H1 (cell line): ENCODE measurements around the gene EMX1. TPM values are rescaled to one million over a fixed set of nuclear protein-coding genes. Genes with fewer than 3 reads are reported as not detected.
A peak's percentile ranks its signal among the peaks of the same experiment; 100 is the strongest.

Experiments used
- CTCF ChIA-PET: fragments of 300-600 bp; sonication (Branson Sonifier 250); formaldehyde crosslinking; loops from one replicate; lab custom pipeline; 2021; ENCODE audit not compliant: partially characterized antibody; lab: Charles Lee
- POLR2A ChIA-PET: fragments of 300-600 bp; sonication (Branson Sonifier 250); formaldehyde crosslinking; loops from one replicate; lab custom pipeline; 2021; ENCODE audit warnings: inconsistent platforms; ENCODE audit not compliant: partially characterized antibody; lab: Charles Lee
- DNase-seq, 2 experiments: peaks; one replicate each; pipeline versions ENCODE4 v3.0.0 to v3.0.0-alpha.2; 2010 to 2022; ENCODE audit warnings: low spot score in 2 of 2, low read depth in 1 of 2, mixed read lengths in 1 of 2
- FAIRE-seq: peaks from 2 replicates; lab custom pipeline; 2011; peaks lifted over from hg19 to GRCh38; lab: Jason Lieb, UNC
- H2AFZ ChIP-seq: 2 replicates; pipeline ENCODE4 v1.8.1; 2012; ENCODE audit warnings: low read length, inconsistent platforms
- H2AK5ac ChIP-seq: 2 replicates; pipeline ENCODE4 v1.6.1; 2013; ENCODE audit warnings: low read depth, low read length
- H2BK120ac ChIP-seq: replicated peaks from 2 replicates; pipeline ENCODE3; 2013; ENCODE audit warnings: low read depth, low read length, inconsistent platforms
- H2BK12ac ChIP-seq: 2 replicates; pipeline ENCODE4 v1.6.1; 2013; ENCODE audit warnings: low read depth, low read length
- H2BK15ac ChIP-seq: 2 replicates; pipeline ENCODE4 v1.6.1; 2013; ENCODE audit warnings: low read length
- H2BK20ac ChIP-seq: 2 replicates; pipeline ENCODE4 v1.6.1; 2013; ENCODE audit warnings: low read length
- H2BK5ac ChIP-seq: 2 replicates; pipeline ENCODE4 v1.6.1; 2013; ENCODE audit warnings: low read depth, low read length
- H3K14ac ChIP-seq: 2 replicates; pipeline ENCODE4 v1.6.1; 2013; ENCODE audit warnings: inconsistent platforms; ENCODE audit not compliant: insufficient read length
- H3K18ac ChIP-seq: 2 replicates; pipeline ENCODE4 v1.6.1; 2013; ENCODE audit warnings: low read length; ENCODE audit errors: extremely low read depth
- H3K23ac ChIP-seq: 2 replicates; pipeline ENCODE4 v1.6.1; 2013; ENCODE audit warnings: inconsistent platforms; ENCODE audit not compliant: insufficient read length
- H3K23me2 ChIP-seq: 2 replicates; pipeline ENCODE4 v1.6.1; 2013; ENCODE audit warnings: low read depth, low read length
- H3K27ac ChIP-seq: 2 replicates; pipeline ENCODE4 v1.6.1; 2011; ENCODE audit warnings: low read depth, low read length, inconsistent platforms
- H3K27me3 ChIP-seq, 4 experiments: replicated peaks in 1 of 4; 1 replicate in 1 of 4; 2 replicates in 3 of 4; pipeline versions ENCODE4 v1.6.1 to v1.8.1; 2011 to 2013; ENCODE audit warnings: low read length in 3 of 4, mild to moderate bottlenecking in 3 of 4, inconsistent platforms in 2 of 4, mixed read lengths in 2 of 4, moderate library complexity in 1 of 4; ENCODE audit not compliant: control insufficient read depth in 3 of 4, insufficient read depth in 3 of 4; ENCODE audit errors: extremely low read depth in 1 of 4
- H3K36me3 ChIP-seq, 4 experiments: 2 replicates each; pipeline versions ENCODE4 v1.6.1 to v1.8.1; 2011 to 2013; ENCODE audit warnings: mild to moderate bottlenecking in 4 of 4, low read length in 3 of 4, moderate library complexity in 2 of 4, control low read depth in 1 of 4, inconsistent platforms in 1 of 4; ENCODE audit not compliant: insufficient read depth in 4 of 4, control insufficient read depth in 2 of 4
- H3K4ac ChIP-seq: replicated peaks from 2 replicates; pipeline ENCODE3; 2013; ENCODE audit warnings: low read length, low read depth, mixed read lengths, inconsistent platforms; ENCODE audit not compliant: insufficient read length
- H3K4me1 ChIP-seq, 4 experiments: replicated peaks in 1 of 4; 1 replicate in 1 of 4; 2 replicates in 3 of 4; pipeline versions ENCODE4 v1.6.1 to v1.8.1; 2011 to 2013; ENCODE audit warnings: low read length in 3 of 4, inconsistent platforms in 2 of 4, mixed read lengths in 1 of 4; ENCODE audit not compliant: insufficient read depth in 4 of 4, control insufficient read depth in 3 of 4
- H3K4me2 ChIP-seq, 2 experiments: 2 replicates each; pipeline versions ENCODE4 v1.6.1 to v1.8.1; 2011 to 2013; ENCODE audit warnings: low read depth in 2 of 2, low read length in 2 of 2, control low read depth in 1 of 2, inconsistent platforms in 1 of 2, mild to moderate bottlenecking in 1 of 2; ENCODE audit not compliant: insufficient read depth in 1 of 2
- H3K4me3 ChIP-seq, 4 experiments: fragments of 200-600, 300-600 bp in 1 of 4; sonication (generic), shearing (Covaris generic), sonication (Bioruptor Twin) in 1 of 4; 2 replicates each; pipeline versions ENCODE4 v1.5.1 to v1.8.1; 2011 to 2016; ENCODE audit warnings: low read length in 4 of 4, low read depth in 3 of 4, control low read depth in 2 of 4, inconsistent platforms in 2 of 4, mild to moderate bottlenecking in 2 of 4, mixed read lengths in 1 of 4, moderate library complexity in 1 of 4; ENCODE audit not compliant: insufficient read depth in 2 of 4; ENCODE audit errors: extremely low read depth in 1 of 4
- H3K56ac ChIP-seq: replicated peaks from 2 replicates; pipeline ENCODE3; 2013; ENCODE audit warnings: low read depth, mild to moderate bottlenecking, mixed read lengths, low read length, inconsistent platforms; ENCODE audit not compliant: insufficient read length
- H3K79me1 ChIP-seq: 2 replicates; pipeline ENCODE4 v1.6.1; 2013; ENCODE audit warnings: low read depth, low read length, control low read depth
- H3K79me2 ChIP-seq, 2 experiments: 2 replicates each; pipeline versions ENCODE4 v1.6.1 to v1.8.1; 2012 to 2013; ENCODE audit warnings: low read length in 2 of 2, mild to moderate bottlenecking in 2 of 2, inconsistent platforms in 1 of 2; ENCODE audit not compliant: insufficient read depth in 2 of 2, control insufficient read depth in 1 of 2
- H3K9ac ChIP-seq, 4 experiments: replicated peaks in 1 of 4; 1 replicate in 1 of 4; 2 replicates in 3 of 4; pipeline versions ENCODE4 v1.6.1 to v1.8.1; 2011 to 2013; ENCODE audit warnings: low read depth in 3 of 4, low read length in 3 of 4, control low read depth in 2 of 4, mild to moderate bottlenecking in 2 of 4, moderate library complexity in 2 of 4, inconsistent platforms in 1 of 4; ENCODE audit errors: extremely low read depth in 1 of 4
- H3K9me3 ChIP-seq, 2 experiments: 2 replicates each; pipeline versions ENCODE4 v1.6.1 to v1.8.1; 2012 to 2013; ENCODE audit warnings: mild to moderate bottlenecking in 2 of 2, moderate library complexity in 2 of 2, control low read depth in 1 of 2, inconsistent platforms in 1 of 2, low read depth in 1 of 2, low read length in 1 of 2, mixed read lengths in 1 of 2; ENCODE audit not compliant: insufficient read depth in 2 of 2
- H4K20me1 ChIP-seq, 2 experiments: replicated peaks in 1 of 2; 2 replicates each; pipeline versions ENCODE3 to v1.8.1; 2011 to 2013; ENCODE audit warnings: inconsistent platforms in 2 of 2, low read length in 2 of 2, mild to moderate bottlenecking in 1 of 2; ENCODE audit not compliant: insufficient read depth in 2 of 2, control insufficient read depth in 1 of 2
- H4K5ac ChIP-seq: 2 replicates; pipeline ENCODE4 v1.6.1; 2013; ENCODE audit warnings: low read length, low read depth, mixed read lengths, inconsistent platforms; ENCODE audit not compliant: insufficient read length
- H4K8ac ChIP-seq: 2 replicates; pipeline ENCODE4 v1.8.0; 2013; ENCODE audit warnings: mild to moderate bottlenecking, moderate library complexity, low read length, inconsistent platforms; ENCODE audit not compliant: insufficient read depth; ENCODE audit errors: extremely low read depth
- H4K91ac ChIP-seq: replicated peaks from 2 replicates; pipeline ENCODE3; 2013; ENCODE audit warnings: low read length, mixed read lengths, inconsistent platforms; ENCODE audit not compliant: insufficient read length
- EZH2 ChIP-seq: fragments of 200-600 bp; sonication (generic); IDR thresholded peaks from 2 replicates; pipeline ENCODE4 v1.7.1; 2012; ENCODE audit warnings: low read depth, mild to moderate bottlenecking, moderate library complexity, low read length, inconsistent platforms; ENCODE audit not compliant: severe bottlenecking
- KDM4A ChIP-seq: IDR thresholded peaks from one replicate; pipeline ENCODE4 v1.7.1; 2012; ENCODE audit warnings: low read depth, mild to moderate bottlenecking, moderate library complexity, low read length, inconsistent platforms; ENCODE audit not compliant: severe bottlenecking
- POU5F1 ChIP-seq: IDR thresholded peaks from 2 replicates; pipeline ENCODE4 v1.6.1; 2011; ENCODE audit warnings: low read depth, mild to moderate bottlenecking, low read length, moderate library complexity
- SUZ12 ChIP-seq: fragments of 200-600 bp; sonication (generic); IDR thresholded peaks from 2 replicates; pipeline ENCODE4 v1.6.1; 2012; ENCODE audit warnings: mild to moderate bottlenecking, inconsistent platforms, low read length, moderate library complexity, mixed read lengths
- WGBS, 2 experiments: shearing (Covaris generic) in 1 of 2; methylation state at CpG; one replicate each; pipeline versions ENCODE4 v1.1.6 to v1.1.7; 2013 to 2015; ENCODE audit warnings: low lambda C conversion rate in 2 of 2, mixed read lengths in 2 of 2, inconsistent platforms in 1 of 2, low coverage in 1 of 2, missing lambda C conversion rate in 1 of 2; ENCODE audit not compliant: insufficient replicate concordance in 2 of 2, insufficient coverage in 1 of 2, insufficient read length in 1 of 2; ENCODE audit errors: extremely low coverage in 1 of 2, missing lambda C conversion rate in 1 of 2; 5-methylcytosine and 5-hydroxymethylcytosine counted together
- polyA plus RNA-seq, 7 experiments: library from polyadenylated mRNA; depleted of rRNA in 3 of 7; stranded (reverse) in 5 of 7; unstranded in 2 of 7; fragments of >200 nt in 5 of 7; fragments of 200-250 nt in 2 of 7; gene quantifications; 1 replicate in 5 of 7; 2 replicates in 1 of 7; 4 replicates in 1 of 7; pipeline versions ENCODE4 v1.2.1 to v1.2.3, GENCODE V29; 2011 to 2013; ENCODE audit warnings: missing spikeins in 2 of 7, mixed read lengths in 2 of 7
- total RNA-seq: library from RNA; stranded (reverse); fragmentation: NEBNext Ultra II Directional; extraction: Animal tissue kit (Norgen Biotek cat#: 25700); gene quantifications from 2 replicates; pipeline ENCODE4 v1.2.1, GENCODE V29; 2021

The EMX1 gene
- total and polyA plus RNA-seq, 2 of the 8 experiments (the other 6 are each of a cell fraction or from before 2014, with no cell fraction given): 2.4 to 4.9 TPM

DNA sequence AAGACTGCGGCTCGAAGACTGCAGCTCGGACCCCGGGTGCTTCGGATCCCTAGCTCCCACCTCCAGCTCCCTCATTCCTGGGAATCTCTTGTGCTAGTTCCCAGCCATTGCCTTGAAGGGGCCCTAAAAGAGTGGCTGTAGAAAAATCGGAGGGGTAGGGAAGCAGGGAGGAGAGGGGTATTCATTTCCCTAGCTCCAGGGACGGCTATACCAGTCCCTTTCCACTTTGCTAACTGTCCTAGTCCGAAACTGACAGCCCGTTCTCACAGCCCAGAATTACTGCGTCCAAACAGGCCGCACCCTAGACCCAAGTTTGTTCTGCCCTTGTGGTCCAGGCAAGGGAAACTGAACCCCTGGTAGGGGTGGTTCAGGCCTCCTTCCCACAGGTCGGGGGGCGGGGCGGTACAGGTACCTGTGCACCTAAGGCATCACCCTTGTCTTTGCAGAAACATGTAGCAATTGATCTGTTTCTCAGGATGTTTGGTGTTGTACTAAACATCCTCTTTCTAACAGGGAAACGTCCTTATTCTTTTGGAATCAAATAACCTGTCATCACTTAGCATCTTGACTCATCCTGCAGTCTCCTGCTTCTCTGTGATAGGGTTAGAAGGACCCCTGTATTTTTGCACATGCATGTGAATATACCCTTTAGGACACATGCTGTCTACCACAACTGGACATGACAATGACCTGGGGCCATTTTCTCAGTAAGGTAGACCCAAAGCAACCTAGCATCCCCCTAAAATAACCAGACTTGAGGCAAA is 4.0 kb downstream of the EMX1 start:
- H2BK12ac ChIP-seq: no peak overlapping the region
- H3K4me3 ChIP-seq: peak overlapping the region; percentile 21 to 70 (median 51); a peak in 6 of 8 replicates
- H2BK120ac ChIP-seq: no peak overlapping the region
- ChIA-PET CTCF (interaction anchor here (0.5 to 24.3 kb wide), 6 partner anchors 14 to 256 kb away, joined by 3 to 497 read pairs (median 4); partner anchors contain the start of gene SPR), POLR2A (interaction anchor here (1.0 to 2.0 kb wide), 3 partner anchors 18 to 53 kb away, joined by 3 to 9 read pairs (median 4); no protein-coding TSS in a partner anchor)
- no peak overlapping the region for H3K56ac ChIP-seq
- no peak overlapping the region for H4K5ac ChIP-seq
- no peaks in the 10 kb centered on the region for H3K79me1 ChIP-seq
- no peak overlapping the region for H3K27ac ChIP-seq
- peaks cover 92 to 96% (median 94%) of the 10 kb centered on the region in 4 experiments for H3K27me3 ChIP-seq
- peaks cover 24% of the 10 kb centered on the region; the same call in 1 of the 2 replicates for H3K23me2 ChIP-seq
- H3K23ac ChIP-seq: no peak overlapping the region
- TF ChIP-seq EZH2 (peak; percentile 47), KDM4A (no peak), POU5F1 (no peak), SUZ12 (peak; percentile 88; the same call in 1 of the 2 replicates)
- no peaks in the 10 kb centered on the region for H3K79me2 ChIP-seq
- DNase-seq: peak in 1 of 2 experiments; percentile 45
- no peak overlapping the region for H2AFZ ChIP-seq
- peak overlapping the region; percentile 25; the same call in 1 of the 2 replicates for H2BK20ac ChIP-seq
- H3K9ac ChIP-seq: no peak overlapping the region
- peak overlapping the region; percentile 4; the same call in 1 of the 2 replicates for H3K18ac ChIP-seq
- no peak overlapping the region; the same call in 1 of the 2 replicates for H2BK15ac ChIP-seq
- H3K4me1 ChIP-seq: peaks cover under 1 to 50% (median 23%) of the 10 kb centered on the region in 4 experiments
- peaks cover 0 to 4% of the 10 kb centered on the region in 2 experiments; a peak in 1 of 4 replicates for H3K9me3 ChIP-seq
- 14% methylated on average over 15 of the region's 15 CpGs; no CpG with 5 or more reads in 1 of the 2 experiments for WGBS, 2 experiments
- H3K36me3 ChIP-seq: peaks cover 0 to 8% (median 0%) of the 10 kb centered on the region in 4 experiments; a peak in 1 of 8 replicates
- H4K20me1 ChIP-seq: peaks cover 17 to 23% of the 10 kb centered on the region in 2 experiments
- FAIRE-seq: no peak
- H3K14ac ChIP-seq: no peak overlapping the region
- peak overlapping the region; percentile 84 to 97 for H3K4me2 ChIP-seq
- H2AK5ac ChIP-seq: 0 out of 2 replicates have a peak overlapping the region, but pooled peaks have one; percentile 3
- H3K4ac ChIP-seq: no peak overlapping the region
- 0 out of 2 replicates have a peak overlapping the region, but pooled peaks have one; percentile 2 for H2BK5ac ChIP-seq
- no peak overlapping the region for H4K8ac ChIP-seq
- H4K91ac ChIP-seq: no peak overlapping the region
